CD4-positive, alpha-beta T cell treated with Interleukin-1 beta for 1 hour (primary cell): ENCODE data around the gene ANKRD33.
A peak's percentile ranks its signal among the peaks of the same experiment; 100 is the strongest.

Experiments used
- DNase-seq, 2 donors: peaks; one replicate each; pipeline ENCODE4 v3.0.0-alpha.2; 2020 to 2022

ANKRD33 gene

GRCh38 chr12:51921017-51921725 lies 33.3 kb downstream of the ANKRD33 start:
- no peak for DNase-seq

GRCh38 chr12:51922146-51922545 lies 34.2 kb downstream of the ANKRD33 start:
- DNase-seq, result no peak

- peak; percentile 6 to 56 for DNase-seq
Measured at GRCh38 chr12:51922762-51923505, 35.0 kb downstream of the ANKRD33 start.

- peak; percentile 54 to 56 for DNase-seq
Measured at GRCh38 chr12:51923506-51924365, 35.8 kb downstream of the ANKRD33 start.

- DNase-seq, result no peak
Measured at GRCh38 chr12:51924551-51925319, 36.8 kb downstream of the ANKRD33 start.

GRCh38 chr12:51925346-51926063 lies 37.6 kb downstream of the ANKRD33 start:
- DNase-seq, result no peak

GRCh38 chr12:51926064-51926632 lies 38.2 kb downstream of the ANKRD33 start:
- DNase-seq, result no peak

- peak; percentile 42 to 50 for DNase-seq
Measured at GRCh38 chr12:51926718-51927117, 38.8 kb downstream of the ANKRD33 start.

GRCh38 chr12:51932218-51933076 lies 44.5 kb downstream of the ANKRD33 start:
- no peak for DNase-seq

GRCh38 chr12:51934080-51934479 lies 46.2 kb downstream of the ANKRD33 start:
- DNase-seq, result no peak

GRCh38 chr12:51937926-51938325 lies 50.0 kb downstream of the ANKRD33 start:
- DNase-seq, result no peak

- DNase-seq, result no peak
Measured at GRCh38 chr12:51938726-51939125, 50.8 kb downstream of the ANKRD33 start.

- no peak for DNase-seq
Measured at GRCh38 chr12:51941011-51941581, 53.2 kb downstream of the ANKRD33 start.
